ENCODE data around the gene ATP7A.

Gene ATP7A

GRCh38 chrX:77969538-77969937, 59.0 kb downstream of the ATP7A start, which contains the start of gene PGAM4:
Gene PGAM4 (minus strand): TSS chrX:77969638. CDS start chrX:77969638, 0 bp downstream.
- no peak for DNase-seq (ENCODE audit: low read depth)
- TF ChIP-seq CTCF (IDR thresholded peaks at IDR 0.05; ENCODE audit: control insufficient read depth, insufficient read depth, low read depth, low read length, missing control alignments), result no peak
- no peak within 1 kb of the TSS for H3K4me3 ChIP-seq (ENCODE audit: control insufficient read depth, low read depth, low read length)

DNA sequence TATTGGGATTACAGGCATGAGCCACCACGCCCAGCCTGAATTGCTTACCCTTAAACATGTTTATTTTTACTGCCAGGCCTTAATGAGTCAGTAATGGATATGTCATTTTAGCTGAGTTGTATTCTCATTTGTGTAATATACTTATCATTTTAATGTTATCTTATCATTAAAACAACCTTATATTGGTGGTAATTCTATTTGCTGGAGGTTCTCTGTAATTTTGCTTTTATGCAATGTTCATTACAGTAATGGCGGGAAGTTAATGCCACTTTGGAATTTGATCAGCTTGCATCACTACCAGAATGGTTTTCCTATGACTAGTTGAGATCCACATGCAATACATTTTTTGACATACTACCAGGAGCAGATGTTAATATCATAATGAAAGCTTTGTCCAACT, 65.3 kb downstream of the ATP7A start:
- no peak overlapping the region for H3K4me3 ChIP-seq (ENCODE audit: control insufficient read depth, low read depth, low read length)
- no peak for TF ChIP-seq CTCF (IDR thresholded peaks at IDR 0.05; ENCODE audit: control insufficient read depth, insufficient read depth, low read depth, low read length, missing control alignments)
- no peak for DNase-seq (ENCODE audit: low read depth)

GRCh38 chrX:77977095-77977494, 66.6 kb downstream of the ATP7A start:
- no peak for TF ChIP-seq CTCF (IDR thresholded peaks at IDR 0.05; ENCODE audit: control insufficient read depth, insufficient read depth, low read depth, low read length, missing control alignments)
- DNase-seq (ENCODE audit: low read depth), result no peak

GRCh38 chrX:77977518-77977917, 67.0 kb downstream of the ATP7A start:
- no peak overlapping the region for H3K4me3 ChIP-seq (ENCODE audit: control insufficient read depth, low read depth, low read length)
- no peak for TF ChIP-seq CTCF (IDR thresholded peaks at IDR 0.05; ENCODE audit: control insufficient read depth, insufficient read depth, low read depth, low read length, missing control alignments)
- DNase-seq (ENCODE audit: low read depth), result no peak

More at GRCh38 chrX:77977095-77977494, 66.6 kb downstream of the ATP7A start:
- no peak overlapping the region for H3K4me3 ChIP-seq (ENCODE audit: control insufficient read depth, low read depth, low read length)

GRCh38 chrX:77979870-77980269, 69.4 kb downstream of the ATP7A start:
- no peak for DNase-seq (ENCODE audit: low read depth)
- no peak overlapping the region for H3K4me3 ChIP-seq (ENCODE audit: control insufficient read depth, low read depth, low read length)

DNA sequence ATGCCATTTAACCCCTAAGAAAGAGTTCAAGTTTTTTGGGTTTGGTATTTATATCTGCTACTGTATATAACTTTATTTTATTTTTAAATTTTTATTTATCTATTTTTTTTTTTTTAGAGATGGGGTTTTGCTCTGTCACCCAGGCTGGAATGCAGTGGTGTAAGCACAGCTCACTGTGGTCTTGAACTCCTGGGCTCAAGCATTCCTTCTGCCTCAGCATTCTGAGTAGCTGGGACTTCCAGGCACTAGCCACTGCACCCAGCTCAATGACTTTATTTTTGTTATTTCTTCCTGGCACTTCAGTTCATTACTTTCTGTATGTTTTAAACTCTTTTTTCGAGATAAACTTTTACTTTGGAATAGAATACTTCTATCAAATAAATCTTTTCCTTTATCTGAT, 101.4 kb downstream of the ATP7A start:
- no peak overlapping the region for H3K4me3 ChIP-seq (ENCODE audit: control insufficient read depth, low read depth, low read length)
- no peak for DNase-seq (ENCODE audit: low read depth)

More at GRCh38 chrX:77979870-77980269, 69.4 kb downstream of the ATP7A start:
- no peak for TF ChIP-seq CTCF (IDR thresholded peaks at IDR 0.05; ENCODE audit: control insufficient read depth, insufficient read depth, low read depth, low read length, missing control alignments)

More for the DNA sequence above, 101.4 kb downstream of the ATP7A start:
- TF ChIP-seq CTCF (IDR thresholded peaks at IDR 0.05; ENCODE audit: control insufficient read depth, insufficient read depth, low read depth, low read length, missing control alignments), result no peak

Data from AG09309 (cell line).